Central memory CD8-positive, alpha-beta T cell (primary cell): Measurements from ENCODE around the gene PAK2.
"Not testable (repeated sequence)": the region's sequence is repeated elsewhere in the genome, so short reads cannot be mapped to it uniquely, and the experiment has no call there.

Experiments used
- ATAC-seq: fragments of 150-1000 bp; cut with Tn5 transposase; replicated peaks from 2 replicates; pipeline ENCODE4 v1.10.0; 2022; ENCODE audit warnings: mild to moderate bottlenecking, moderate FRiP score, moderate number of reproducible peaks; ENCODE audit not compliant: poor library complexity, severe bottlenecking; ENCODE audit errors: extremely low read depth
- DNase-seq, 2 donors: peaks; one replicate each; pipeline ENCODE4 v3.0.0; 2021; ENCODE audit warnings: low spot score in 2 of 2
- H3K27ac Mint-ChIP-seq: one replicate; pipeline ENCODE4 v1.8.0; 2022; ENCODE audit warnings: low read depth, mild to moderate bottlenecking, moderate library complexity, mixed read lengths
- H3K27me3 Mint-ChIP-seq: one replicate; pipeline ENCODE4 v1.8.0; 2022; ENCODE audit warnings: mixed read lengths
- H3K36me3 Mint-ChIP-seq: one replicate; pipeline ENCODE4 v1.8.0; 2022; ENCODE audit warnings: mild to moderate bottlenecking, moderate library complexity, mixed read lengths; ENCODE audit not compliant: insufficient read depth
- H3K4me1 Mint-ChIP-seq: one replicate; pipeline ENCODE4 v1.8.0; 2022; ENCODE audit warnings: mixed read lengths
- H3K4me3 Mint-ChIP-seq: one replicate; pipeline ENCODE4 v1.8.0; 2022; ENCODE audit warnings: mild to moderate bottlenecking, moderate library complexity, mixed read lengths
- H3K9me3 Mint-ChIP-seq: one replicate; pipeline ENCODE4 v1.8.0; 2022; ENCODE audit warnings: mixed read lengths

PAK2 gene

GRCh38 chr3:196743569-196743968, 3.9 kb downstream of the PAK2 start:
- peaks cover 12% of the 10 kb centered on the region for H3K36me3 Mint-ChIP-seq
- not testable (repeated sequence) for H3K27me3 Mint-ChIP-seq, H3K9me3 Mint-ChIP-seq, H3K27ac Mint-ChIP-seq, DNase-seq, H3K4me3 Mint-ChIP-seq, ATAC-seq
- peaks cover 47% of the 10 kb centered on the region for H3K4me1 Mint-ChIP-seq

GRCh38 chr3:196749125-196749524, 9.5 kb downstream of the PAK2 start:
- H3K27ac Mint-ChIP-seq: peak overlapping the region; percentile 32
- DNase-seq (no peak), ATAC-seq (no peak)
- no peak overlapping the region for H3K4me3 Mint-ChIP-seq
- H3K4me1 Mint-ChIP-seq: peaks cover 44% of the 10 kb centered on the region
- peaks cover 24% of the 10 kb centered on the region for H3K36me3 Mint-ChIP-seq
- no peaks in the 10 kb centered on the region for H3K9me3 Mint-ChIP-seq
- H3K27me3 Mint-ChIP-seq: no peaks in the 10 kb centered on the region

- Mint-ChIP-seq H3K27me3 (no peaks in the 10 kb centered on the region), H3K4me3 (no peak overlapping the region), H3K36me3 (peaks cover 22% of the 10 kb centered on the region), H3K9me3 (peaks cover 5% of the 10 kb centered on the region), H3K4me1 (peaks cover 67% of the 10 kb centered on the region), H3K27ac (no peak overlapping the region)
- ATAC-seq: no peak
- DNase-seq: no peak
Observed at GRCh38 chr3:196753201-196753600, 13.5 kb downstream of the PAK2 start.

GRCh38 chr3:196754091-196754981, 14.7 kb downstream of the PAK2 start:
- no peak for ATAC-seq
- no peak for DNase-seq
- Mint-ChIP-seq H3K36me3 (peaks cover 19% of the 10 kb centered on the region), H3K4me1 (peaks cover 64% of the 10 kb centered on the region), H3K27ac (no peak overlapping the region), H3K27me3 (no peaks in the 10 kb centered on the region), H3K9me3 (peaks cover 5% of the 10 kb centered on the region), H3K4me3 (no peak overlapping the region)

GRCh38 chr3:196756732-196757131, 17.1 kb downstream of the PAK2 start:
- Mint-ChIP-seq H3K27ac (peak overlapping the region; percentile 46), H3K4me1 (peaks cover 63% of the 10 kb centered on the region), H3K4me3 (no peak overlapping the region)

DNA sequence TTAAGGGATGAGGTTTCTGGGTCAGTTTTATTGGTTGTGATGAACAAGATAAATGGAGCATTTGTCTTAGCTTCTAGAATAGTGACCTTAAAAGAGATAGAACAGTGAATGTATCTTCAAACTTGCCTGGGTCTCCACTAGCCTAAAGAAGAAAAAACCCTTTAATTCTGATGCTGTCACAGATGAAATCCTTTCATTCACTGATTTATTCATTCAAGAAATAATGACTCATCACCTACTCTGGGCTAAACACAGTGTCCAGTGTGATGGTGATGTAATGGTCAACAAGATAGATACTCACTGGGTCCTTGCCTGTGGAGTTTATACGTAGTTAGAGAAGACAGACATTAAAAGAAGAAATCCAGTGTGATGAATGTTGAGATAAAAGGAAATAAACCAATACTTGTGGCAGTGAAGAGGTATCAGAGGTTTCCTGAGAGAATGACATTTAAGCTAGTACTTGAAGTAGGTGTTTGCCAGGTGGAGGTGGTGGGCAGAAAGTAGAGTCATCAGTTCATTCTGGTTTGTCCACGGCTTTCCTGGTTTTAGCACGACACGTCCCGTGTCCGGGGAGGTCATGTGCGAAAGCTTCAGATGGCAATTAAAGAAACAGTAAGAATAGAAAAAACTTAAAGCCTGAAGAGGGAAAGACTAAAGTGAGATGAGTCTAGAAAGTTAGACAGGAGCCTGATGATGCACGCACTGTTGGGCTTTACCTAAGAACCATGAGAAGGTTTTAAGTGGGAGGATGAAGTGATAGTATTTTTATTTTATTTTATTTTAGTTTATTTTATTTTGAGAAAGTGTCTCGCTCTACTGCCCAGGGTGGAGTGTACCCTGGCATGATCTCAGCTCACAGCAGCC, 18.5 kb downstream of the PAK2 start:
- Mint-ChIP-seq H3K27ac (peak overlapping the region; percentile 80), H3K27me3 (no peaks in the 10 kb centered on the region), H3K4me1 (peaks cover 68% of the 10 kb centered on the region), H3K36me3 (peaks cover 9% of the 10 kb centered on the region), H3K9me3 (peaks cover 5% of the 10 kb centered on the region), H3K4me3 (no peak overlapping the region)
- ATAC-seq (no peak), DNase-seq (no peak)

More at GRCh38 chr3:196756732-196757131, 17.1 kb downstream of the PAK2 start:
- Mint-ChIP-seq H3K36me3 (peaks cover 10% of the 10 kb centered on the region), H3K27me3 (no peaks in the 10 kb centered on the region), H3K9me3 (peaks cover 5% of the 10 kb centered on the region)
- no peak for ATAC-seq
- no peak for DNase-seq

- DNase-seq: no peak
- H3K9me3 Mint-ChIP-seq: no peaks in the 10 kb centered on the region
- H3K36me3 Mint-ChIP-seq: peaks cover 14% of the 10 kb centered on the region
- ATAC-seq: no peak
- no peak overlapping the region for H3K4me3 Mint-ChIP-seq
- no peak overlapping the region for H3K27ac Mint-ChIP-seq
- H3K27me3 Mint-ChIP-seq: no peaks in the 10 kb centered on the region
- peaks cover 33% of the 10 kb centered on the region for H3K4me1 Mint-ChIP-seq
Observed at GRCh38 chr3:196763179-196763578, 23.5 kb downstream of the PAK2 start.

- no peaks in the 10 kb centered on the region for H3K9me3 Mint-ChIP-seq
- no peak overlapping the region for H3K27ac Mint-ChIP-seq
- H3K4me3 Mint-ChIP-seq: no peak overlapping the region
- H3K27me3 Mint-ChIP-seq: no peaks in the 10 kb centered on the region
- H3K36me3 Mint-ChIP-seq: peaks cover 19% of the 10 kb centered on the region
- no peak for ATAC-seq
- no peak for DNase-seq
- H3K4me1 Mint-ChIP-seq: peaks cover 15% of the 10 kb centered on the region
Observed at GRCh38 chr3:196765454-196765853, 25.8 kb downstream of the PAK2 start.

DNA sequence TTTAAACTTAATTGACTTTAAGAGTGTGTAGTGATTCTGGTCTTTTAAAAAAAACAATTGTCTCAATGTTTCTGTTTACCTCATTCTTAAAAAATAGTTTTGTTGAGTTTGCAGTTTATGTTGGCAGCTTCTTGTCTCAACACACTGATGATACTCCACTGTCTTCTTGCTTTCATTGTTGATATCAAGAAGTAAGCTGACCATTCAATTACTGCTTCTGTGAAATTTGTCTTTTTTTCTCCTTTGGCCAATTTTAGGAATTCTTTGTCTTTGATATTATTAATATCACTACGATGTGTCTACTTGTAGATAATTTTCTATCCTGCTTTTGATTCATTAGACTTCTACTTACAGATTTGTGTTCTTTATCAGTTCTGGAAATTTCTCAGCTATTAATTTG, 31.4 kb downstream of the PAK2 start:
- Mint-ChIP-seq H3K9me3 (no peaks in the 10 kb centered on the region), H3K4me1 (peaks cover 51% of the 10 kb centered on the region), H3K27ac (peak overlapping the region; percentile 33)

DNA sequence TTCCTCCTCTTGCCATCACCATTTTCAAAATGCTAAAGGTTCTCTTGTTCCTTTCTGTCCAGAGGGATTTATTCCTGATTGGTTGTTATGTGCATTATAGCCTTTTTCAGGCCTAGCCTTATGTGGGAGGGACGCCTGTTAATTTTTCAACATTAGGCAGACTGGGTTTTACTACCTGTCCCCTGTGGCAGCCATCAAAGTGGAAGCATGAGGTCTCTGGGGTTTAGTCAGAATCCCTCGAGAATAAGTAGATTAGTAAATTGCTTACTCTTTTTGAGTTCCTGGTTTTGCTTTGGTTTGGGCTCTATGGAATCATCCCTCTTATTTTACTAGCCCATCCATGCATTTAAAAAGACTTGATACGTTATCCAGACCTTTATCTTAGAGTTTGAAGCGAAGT, 32.4 kb downstream of the PAK2 start:
- peak overlapping the region; percentile 17 for H3K4me3 Mint-ChIP-seq
- DNase-seq (no peak), ATAC-seq (no peak)
- H3K36me3 Mint-ChIP-seq: peaks cover 16% of the 10 kb centered on the region
- peak overlapping the region; percentile 33 for H3K27ac Mint-ChIP-seq
- no peaks in the 10 kb centered on the region for H3K9me3 Mint-ChIP-seq
- H3K4me1 Mint-ChIP-seq: peaks cover 56% of the 10 kb centered on the region
- no peaks in the 10 kb centered on the region for H3K27me3 Mint-ChIP-seq

More for the DNA sequence above, 31.4 kb downstream of the PAK2 start:
- H3K36me3 Mint-ChIP-seq: peaks cover 14% of the 10 kb centered on the region
- no peak overlapping the region for H3K4me3 Mint-ChIP-seq
- ATAC-seq: no peak
- DNase-seq: no peak
- no peaks in the 10 kb centered on the region for H3K27me3 Mint-ChIP-seq

- H3K27me3 Mint-ChIP-seq: no peaks in the 10 kb centered on the region
- no peaks in the 10 kb centered on the region for H3K9me3 Mint-ChIP-seq
- H3K4me3 Mint-ChIP-seq: no peak overlapping the region
- peak overlapping the region; percentile 33 for H3K27ac Mint-ChIP-seq
- ATAC-seq (no peak), DNase-seq (no peak)
- H3K36me3 Mint-ChIP-seq: peaks cover 15% of the 10 kb centered on the region
- H3K4me1 Mint-ChIP-seq: peaks cover 58% of the 10 kb centered on the region
Observed at GRCh38 chr3:196772897-196773296, 33.2 kb downstream of the PAK2 start.

GRCh38 chr3:196774191-196774820, 34.6 kb downstream of the PAK2 start:
- no peak for ATAC-seq
- Mint-ChIP-seq H3K4me3 (peak overlapping the region; percentile 1), H3K4me1 (peaks cover 70% of the 10 kb centered on the region), H3K9me3 (no peaks in the 10 kb centered on the region), H3K27me3 (no peaks in the 10 kb centered on the region), H3K36me3 (peaks cover 15% of the 10 kb centered on the region), H3K27ac (peak overlapping the region; percentile 20)
- no peak for DNase-seq
